CD4-positive, alpha-beta T cell (primary cell): ENCODE measurements around the gene ZNF287. TPM values are rescaled to one million over a fixed set of nuclear protein-coding genes. Genes with fewer than 3 reads are reported as not detected.

Experiments
- ATAC-seq: fragments of 200-7000 bp; cut with Tn5 transposase; one replicate; pipeline ENCODE4 v1.10.0; 2022; ENCODE audit warnings: mild to moderate bottlenecking; ENCODE audit not compliant: poor library complexity
- CTCF ChIA-PET: fragments of 350-600 bp; sonication (Branson Sonifier 250); formaldehyde crosslinking; loops from one replicate; lab custom pipeline; 2021; ENCODE audit warnings: antibody characterized with exemption, inconsistent platforms; lab: Charles Lee
- POLR2A ChIA-PET: fragments of 350-600 bp; sonication (Branson Sonifier 250); formaldehyde crosslinking; loops from one replicate; lab custom pipeline; 2021; ENCODE audit warnings: antibody characterized with exemption, inconsistent platforms; lab: Charles Lee
- DNase-seq, 14 experiments: peaks; one replicate each; pipeline ENCODE4 v3.0.0-alpha.2; 2013 to 2020; ENCODE audit warnings: mixed read lengths in 2 of 14
- H3K27ac ChIP-seq, 2 donors: one replicate each; pipeline versions ENCODE4 v1.5.1 to v1.7.0; 2013; ENCODE audit warnings: low read length in 2 of 2, low read depth in 1 of 2, mild to moderate bottlenecking in 1 of 2
- H3K27me3 ChIP-seq, 2 experiments: 1 replicate in 1 of 2; 2 replicates in 1 of 2; pipeline versions ENCODE4 v1.6.1 to v1.7.0; 2013; ENCODE audit warnings: low read length in 2 of 2, control low read depth in 1 of 2, mild to moderate bottlenecking in 1 of 2, moderate library complexity in 1 of 2; ENCODE audit not compliant: insufficient read depth in 2 of 2, control insufficient read depth in 1 of 2
- H3K36me3 ChIP-seq: one replicate; pipeline ENCODE4 v1.6.1; 2013; ENCODE audit warnings: low read length, control low read depth; ENCODE audit not compliant: insufficient read depth
- H3K4me1 ChIP-seq: one replicate; pipeline ENCODE4 v1.6.1; 2013; ENCODE audit warnings: low read length, control low read depth; ENCODE audit not compliant: insufficient read depth
- H3K4me3 ChIP-seq: one replicate; pipeline ENCODE4 v1.5.1; 2013; ENCODE audit warnings: mild to moderate bottlenecking, low read length, moderate library complexity
- H3K9me3 ChIP-seq, 2 experiments: 1 replicate in 1 of 2; 2 replicates in 1 of 2; pipeline versions ENCODE4 v1.6.1 to v1.7.0; 2013; ENCODE audit warnings: low read length in 2 of 2, mild to moderate bottlenecking in 2 of 2, control low read depth in 1 of 2, moderate library complexity in 1 of 2; ENCODE audit not compliant: control insufficient read depth in 1 of 2, insufficient read depth in 1 of 2
- H3K27ac Mint-ChIP-seq: one replicate; pipeline ENCODE4 v1.8.0; 2020; ENCODE audit warnings: mixed read lengths
- H3K27me3 Mint-ChIP-seq: one replicate; pipeline ENCODE4 v1.8.0; 2021; ENCODE audit warnings: mixed read lengths
- H3K36me3 Mint-ChIP-seq: one replicate; pipeline ENCODE4 v1.8.0; 2021; ENCODE audit warnings: low read depth, mixed read lengths
- H3K4me1 Mint-ChIP-seq: one replicate; pipeline ENCODE4 v1.8.0; 2021; ENCODE audit warnings: low read depth, mixed read lengths
- H3K4me3 Mint-ChIP-seq: one replicate; pipeline ENCODE4 v1.8.0; 2020; ENCODE audit warnings: mild to moderate bottlenecking, mixed read lengths
- H3K9me3 Mint-ChIP-seq: one replicate; pipeline ENCODE4 v1.8.0; 2020; ENCODE audit warnings: mixed read lengths
- intact Hi-C, 2 experiments: fragments of 100-400 bp; cut with DNase I in 1 of 2; cut with micrococcal nuclease in 1 of 2; formaldehyde crosslinking; loops; one replicate each; pipeline versions ENCODE4 v1.15.1 to v1.9.0; 2023 to 2025; cut with DNase I, micrococcal nuclease
- total RNA-seq, 174 experiments: library from RNA in 2 of 174; stranded (reverse) in 2 of 174; gene quantifications; one replicate each; pipeline ENCODE4 v1.2.3 and lab custom pipeline; 2021 to 2026
- TF ChIP-seq, protein P1 (sequence below): fragments of 200-600 bp; IDR thresholded peaks from one replicate; pipeline ENCODE4 v1.8.0; 2022; ENCODE audit warnings: antibody characterized with exemption, mild to moderate bottlenecking

The ZNF287 gene
- total RNA-seq, 2 experiments from 2014 or later = 6.9 to 7.8 TPM

DNA sequence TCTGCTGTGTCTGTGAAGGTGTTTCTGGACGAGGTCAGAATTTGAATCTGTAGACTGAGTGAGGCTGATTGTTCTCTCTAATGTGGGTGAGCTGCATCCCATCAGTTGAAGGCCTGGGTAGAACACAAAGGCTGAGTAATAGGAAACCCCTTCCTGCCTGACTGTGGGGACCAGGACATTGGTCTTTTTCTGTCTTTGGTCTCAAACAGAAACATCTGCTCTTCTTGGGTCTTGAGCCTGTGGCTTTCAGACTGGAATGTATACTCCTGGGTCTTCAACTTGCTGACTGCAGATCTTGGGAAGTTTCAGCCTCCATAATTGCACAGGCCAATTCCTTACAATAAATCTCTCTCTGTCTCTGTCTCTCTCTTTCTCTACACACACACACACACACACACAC lies 57.4 kb downstream of the ZNF287 start:
- CTCF ChIA-PET = no interaction called here
- TF ChIP-seq, protein P1, sequence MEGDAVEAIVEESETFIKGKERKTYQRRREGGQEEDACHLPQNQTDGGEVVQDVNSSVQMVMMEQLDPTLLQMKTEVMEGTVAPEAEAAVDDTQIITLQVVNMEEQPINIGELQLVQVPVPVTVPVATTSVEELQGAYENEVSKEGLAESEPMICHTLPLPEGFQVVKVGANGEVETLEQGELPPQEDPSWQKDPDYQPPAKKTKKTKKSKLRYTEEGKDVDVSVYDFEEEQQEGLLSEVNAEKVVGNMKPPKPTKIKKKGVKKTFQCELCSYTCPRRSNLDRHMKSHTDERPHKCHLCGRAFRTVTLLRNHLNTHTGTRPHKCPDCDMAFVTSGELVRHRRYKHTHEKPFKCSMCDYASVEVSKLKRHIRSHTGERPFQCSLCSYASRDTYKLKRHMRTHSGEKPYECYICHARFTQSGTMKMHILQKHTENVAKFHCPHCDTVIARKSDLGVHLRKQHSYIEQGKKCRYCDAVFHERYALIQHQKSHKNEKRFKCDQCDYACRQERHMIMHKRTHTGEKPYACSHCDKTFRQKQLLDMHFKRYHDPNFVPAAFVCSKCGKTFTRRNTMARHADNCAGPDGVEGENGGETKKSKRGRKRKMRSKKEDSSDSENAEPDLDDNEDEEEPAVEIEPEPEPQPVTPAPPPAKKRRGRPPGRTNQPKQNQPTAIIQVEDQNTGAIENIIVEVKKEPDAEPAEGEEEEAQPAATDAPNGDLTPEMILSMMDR = no peak
- Histone ChIP-seq H3K4me3 (no peak overlapping the region), H3K27ac (no peak overlapping the region), H3K36me3 (no peaks in the 10 kb centered on the region), H3K9me3 (no peaks in the 10 kb centered on the region), H3K4me1 (peaks cover 3% of the 10 kb centered on the region), H3K27me3 (peaks cover 0 to 6% of the 10 kb centered on the region in 2 experiments)
- intact Hi-C loops = no loop called here
- Mint-ChIP-seq H3K27me3 (peaks cover 11% of the 10 kb centered on the region), H3K4me3 (no peak overlapping the region), H3K27ac (no peak overlapping the region), H3K36me3 (no peaks in the 10 kb centered on the region), H3K4me1 (no peaks in the 10 kb centered on the region), H3K9me3 (no peaks in the 10 kb centered on the region)
- DNase-seq (no peak), ATAC-seq (no peak)
- POLR2A ChIA-PET = no interaction called here

DNA sequence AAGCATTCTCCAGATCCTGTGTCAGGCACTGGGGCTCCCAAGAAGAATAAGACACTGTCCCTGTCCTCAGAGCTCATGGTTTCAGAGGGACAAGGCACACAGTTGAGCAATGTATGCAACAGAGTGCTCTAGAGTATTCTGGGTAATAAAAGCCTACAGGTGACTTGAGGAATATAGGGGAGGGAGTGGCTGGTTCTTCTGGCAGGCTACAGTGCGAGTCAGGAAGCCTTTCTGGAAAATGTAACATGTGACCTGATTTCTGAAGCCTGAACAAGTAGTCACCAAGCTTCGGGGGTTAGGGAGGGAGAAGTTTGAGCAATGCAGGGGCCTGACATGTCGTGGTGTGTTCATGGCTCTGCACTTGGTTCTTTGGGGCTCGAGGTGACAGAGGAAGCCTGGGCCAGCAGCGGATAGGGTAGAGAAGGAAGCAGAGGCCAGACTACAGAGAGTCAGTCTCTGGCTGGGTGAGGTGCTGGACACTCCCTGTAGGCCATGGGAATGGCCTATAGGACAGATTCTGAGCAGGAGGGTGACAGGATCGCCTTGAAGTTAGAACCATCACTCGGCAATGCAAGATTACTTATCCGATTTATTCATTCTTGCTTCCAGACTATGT lies 61.0 kb downstream of the ZNF287 start:
- H3K36me3 Mint-ChIP-seq = no peaks in the 10 kb centered on the region
- ChIA-PET POLR2A (no interaction called here), CTCF (no interaction called here)
- TF ChIP-seq, protein P1 = no peak
- intact Hi-C loops = no loop called here
- H3K4me3 Mint-ChIP-seq = no peak overlapping the region
- no peaks in the 10 kb centered on the region for H3K4me1 Mint-ChIP-seq
- H3K9me3 Mint-ChIP-seq = no peaks in the 10 kb centered on the region
- H3K9me3 ChIP-seq = no peaks in the 10 kb centered on the region
- H3K4me3 ChIP-seq = no peak overlapping the region
- no peak overlapping the region for H3K27ac ChIP-seq
- H3K27ac Mint-ChIP-seq = no peak overlapping the region
- DNase-seq = no peak
- ATAC-seq = no peak
- no peaks in the 10 kb centered on the region for H3K36me3 ChIP-seq
- H3K27me3 ChIP-seq = peaks cover 0 to 4% of the 10 kb centered on the region in 2 experiments
- H3K27me3 Mint-ChIP-seq = no peaks in the 10 kb centered on the region
- peaks cover 3% of the 10 kb centered on the region for H3K4me1 ChIP-seq

DNA sequence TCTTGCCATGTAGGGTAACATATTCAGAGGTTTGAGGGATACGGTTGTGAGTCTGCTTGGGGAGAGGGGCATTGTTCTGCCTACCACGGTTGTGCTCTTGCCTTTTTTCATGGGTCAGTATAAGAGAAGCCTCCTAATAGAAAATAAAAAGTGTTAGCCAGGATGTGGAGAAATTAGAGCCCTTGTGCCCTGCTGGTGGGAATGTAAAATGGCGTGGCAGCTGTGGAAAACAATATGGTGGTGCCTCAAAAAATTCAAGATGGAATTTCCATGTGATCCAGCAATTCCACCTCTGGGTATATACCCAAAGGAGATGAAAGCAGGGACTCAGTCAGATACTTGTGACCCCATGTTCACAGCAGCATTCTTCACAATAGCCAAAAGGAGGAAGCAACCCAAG lies 62.8 kb downstream of the ZNF287 start:
- CTCF ChIA-PET = no interaction called here
- TF ChIP-seq, protein P1 = no peak
- H3K4me1 ChIP-seq = no peaks in the 10 kb centered on the region
- no peaks in the 10 kb centered on the region for H3K36me3 ChIP-seq
- H3K27me3 ChIP-seq = peaks cover 0 to 4% of the 10 kb centered on the region in 2 experiments
- ATAC-seq (no peak), DNase-seq (no peak)
- Mint-ChIP-seq H3K9me3 (no peaks in the 10 kb centered on the region), H3K36me3 (no peaks in the 10 kb centered on the region), H3K27ac (no peak overlapping the region), H3K27me3 (no peaks in the 10 kb centered on the region), H3K4me3 (no peak overlapping the region), H3K4me1 (no peaks in the 10 kb centered on the region)
- POLR2A ChIA-PET = no interaction called here
- H3K9me3 ChIP-seq = no peaks in the 10 kb centered on the region
- intact Hi-C loops = no loop called here
- H3K4me3 ChIP-seq = no peak overlapping the region
- H3K27ac ChIP-seq = no peak overlapping the region
